ENCODE results near the gene DUS4L.
"Not testable (repeated sequence)": the region's sequence is repeated elsewhere in the genome, so short reads cannot be mapped to it uniquely, and the experiment has no call there.

DUS4L gene, protein sequence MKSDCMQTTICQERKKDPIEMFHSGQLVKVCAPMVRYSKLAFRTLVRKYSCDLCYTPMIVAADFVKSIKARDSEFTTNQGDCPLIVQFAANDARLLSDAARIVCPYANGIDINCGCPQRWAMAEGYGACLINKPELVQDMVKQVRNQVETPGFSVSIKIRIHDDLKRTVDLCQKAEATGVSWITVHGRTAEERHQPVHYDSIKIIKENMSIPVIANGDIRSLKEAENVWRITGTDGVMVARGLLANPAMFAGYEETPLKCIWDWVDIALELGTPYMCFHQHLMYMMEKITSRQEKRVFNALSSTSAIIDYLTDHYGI

DNA sequence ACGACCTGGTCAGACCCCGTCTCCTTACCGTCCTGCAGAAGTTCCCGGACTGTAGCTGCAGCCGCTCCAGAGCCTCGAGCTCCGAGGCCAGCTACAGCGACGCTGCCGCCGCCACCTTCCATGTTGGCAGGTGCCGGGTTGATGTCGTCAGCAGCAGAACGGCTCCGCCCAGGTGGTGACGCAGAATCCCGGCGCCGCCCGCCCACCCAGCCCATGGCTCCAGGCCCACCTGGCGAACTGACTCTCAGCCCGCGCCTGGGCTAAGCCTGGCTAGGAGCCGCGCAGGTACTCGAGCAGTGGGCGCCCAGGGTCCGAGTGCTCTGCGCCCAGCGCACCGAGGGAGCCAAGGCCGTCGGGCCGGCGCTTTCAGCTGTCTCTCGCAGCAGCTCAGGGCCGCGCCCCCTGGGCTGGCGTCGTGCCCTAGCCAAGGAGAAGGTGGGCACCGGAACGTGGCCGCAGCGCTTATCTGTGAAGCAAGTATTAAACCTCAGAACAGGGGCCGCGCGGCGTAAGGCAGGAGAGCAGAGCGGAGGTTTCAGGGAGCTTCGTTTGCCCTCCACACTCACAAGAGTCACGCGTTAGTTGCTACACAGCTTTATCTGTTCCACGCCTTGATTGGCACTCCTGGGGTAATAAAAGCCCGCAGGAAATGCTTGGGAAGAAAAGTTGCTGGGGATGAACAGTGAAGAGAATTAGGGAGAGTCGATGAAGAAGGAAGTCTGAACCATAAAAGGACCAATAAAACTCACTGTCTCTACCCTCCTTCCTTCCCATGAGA is at the start of gene DUS4L, which contains the start of gene COG5:
Gene DUS4L, plus strand, starts transcription at position 197 of the 778 bp plus-strand sequence. CDS start 3,100 bp downstream, outside the sequence.
Gene COG5, minus strand, starts transcription at position 146 of the 778 bp plus-strand sequence. Its CDS starts 24 bp downstream, at position 122.
- peak; percentile 81 for DNase-seq

DNA sequence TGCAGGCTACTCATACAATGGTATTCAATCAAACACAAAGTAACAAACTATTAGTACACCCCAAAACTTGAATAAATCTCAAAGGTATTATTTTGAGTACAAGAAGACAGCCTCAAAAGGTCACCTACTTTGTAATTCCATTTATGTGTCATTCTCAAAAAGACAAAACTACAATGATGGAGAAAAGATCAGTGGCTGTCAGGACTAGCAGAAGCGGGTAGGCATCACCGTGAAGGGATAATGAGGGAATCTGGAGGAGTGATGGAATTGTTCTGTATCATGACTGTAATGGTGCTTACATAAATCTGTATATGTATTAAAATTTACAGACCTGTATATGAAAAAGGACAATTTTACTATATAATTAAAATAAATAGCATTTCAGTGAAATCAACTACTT is 37.1 kb upstream of the DUS4L start:
- DNase-seq = no peak

DNA sequence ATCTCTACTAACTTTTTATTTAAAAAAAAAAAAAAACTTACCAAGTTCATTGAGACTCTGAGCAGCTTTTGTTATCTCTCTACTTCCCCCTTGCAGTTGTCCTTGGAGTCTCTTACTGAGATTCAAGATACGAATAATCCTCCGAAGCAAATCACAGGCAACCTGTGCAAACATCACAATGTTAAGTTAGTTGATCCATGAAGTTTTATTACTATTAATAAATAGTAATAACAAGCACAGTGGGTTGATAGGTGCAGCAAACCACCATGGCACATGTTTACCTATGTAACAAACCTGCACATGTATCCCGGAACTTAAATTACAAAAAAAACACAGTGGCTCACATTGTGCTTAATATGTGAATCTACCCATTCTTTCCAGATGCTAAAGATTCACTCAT is 36.6 kb upstream of the DUS4L start:
- no peak for DNase-seq

DNA sequence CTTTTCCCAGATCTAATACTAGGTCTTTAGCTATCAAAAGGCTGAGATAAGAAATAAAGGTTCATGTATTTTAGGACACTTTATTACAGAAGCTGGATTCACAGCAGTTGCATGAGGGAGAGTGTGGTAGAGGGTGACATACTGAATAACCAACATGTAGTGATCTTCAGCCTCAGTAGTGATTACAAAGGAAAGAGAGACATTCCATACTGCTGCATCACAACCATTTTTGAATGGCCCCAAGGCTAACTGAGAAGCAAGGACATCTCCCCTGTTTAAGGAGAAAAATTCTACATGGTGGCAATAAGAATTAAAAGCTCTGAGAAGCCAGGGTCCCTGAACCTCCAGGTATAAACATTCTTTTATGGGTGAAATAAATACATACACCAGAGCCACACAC is 35.3 kb upstream of the DUS4L start:
- DNase-seq = no peak

DNA sequence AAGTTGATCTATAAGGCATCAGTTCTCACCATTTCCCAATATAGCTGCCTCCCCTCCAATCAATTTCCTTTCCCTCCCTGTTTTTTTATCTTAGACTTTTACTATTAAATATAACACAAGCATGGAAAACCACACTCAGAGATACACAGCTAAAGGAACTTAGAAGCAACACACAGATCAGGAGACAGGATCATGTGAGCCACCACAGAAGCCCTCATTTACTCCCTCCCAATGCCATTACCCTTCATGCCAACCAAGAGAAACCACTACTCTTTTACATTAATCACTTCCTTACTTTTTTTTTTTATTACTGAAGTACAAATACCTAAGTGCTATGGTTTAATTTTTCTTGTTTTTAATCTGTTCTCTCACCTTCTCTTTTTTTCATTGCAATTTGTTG is 33.0 kb upstream of the DUS4L start:
- no peak for DNase-seq

DNA sequence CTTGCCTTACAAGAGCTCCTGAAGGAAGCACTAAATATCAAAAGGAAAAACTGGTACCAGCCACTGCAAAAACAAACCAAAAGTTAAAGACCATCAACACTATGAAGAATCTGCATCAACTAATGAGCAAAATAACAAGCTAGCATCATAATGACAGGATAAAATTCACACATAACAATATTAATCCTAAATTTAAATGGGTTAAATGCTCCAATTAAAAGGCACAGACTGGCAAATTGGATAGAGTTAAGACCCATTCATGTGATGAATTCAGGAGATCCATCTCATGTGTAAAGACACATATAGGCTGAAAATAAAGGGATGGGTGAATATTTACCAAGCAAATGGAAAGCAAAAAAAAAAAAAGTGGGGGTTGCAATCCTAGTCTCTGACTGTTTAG is 29.6 kb upstream of the DUS4L start:
- DNase-seq = no peak

DNA sequence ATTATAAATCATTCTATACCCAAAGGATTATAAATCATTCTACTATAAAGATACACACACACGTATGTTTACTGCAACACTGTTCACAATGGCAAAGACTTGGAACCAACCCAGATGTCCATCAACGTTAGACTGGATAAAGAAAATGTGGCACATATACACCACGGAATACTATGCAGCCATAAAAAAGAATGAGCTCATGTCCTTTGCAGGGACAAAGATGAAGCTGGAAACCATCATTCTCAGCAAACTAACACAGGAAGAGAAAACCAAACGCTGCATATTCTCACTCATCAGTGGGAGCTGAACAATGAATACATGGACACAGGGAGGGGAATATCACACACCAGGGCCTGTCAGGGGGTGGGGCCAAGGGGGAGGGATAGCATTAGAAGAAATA is 26.5 kb upstream of the DUS4L start:
- not testable (repeated sequence) for DNase-seq

DNA sequence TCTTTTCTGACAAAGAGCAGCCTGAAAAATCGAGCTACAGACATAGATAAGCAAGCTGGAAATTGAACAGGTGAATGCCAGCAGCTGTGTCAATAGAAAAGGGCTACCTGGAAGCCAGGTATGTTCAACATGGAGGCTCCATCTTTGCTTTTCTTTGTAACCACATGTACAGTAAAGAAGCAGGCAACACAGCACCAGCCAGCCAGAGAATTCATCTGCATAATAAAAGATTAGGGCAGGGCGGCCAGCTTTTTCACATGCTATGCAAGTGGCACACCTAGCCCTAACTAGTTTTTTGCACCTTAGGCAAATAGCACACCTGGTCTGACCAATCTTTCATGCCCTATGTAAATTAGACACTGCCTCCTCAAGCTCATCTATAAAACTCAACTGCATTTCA is 25.8 kb upstream of the DUS4L start:
- no peak for DNase-seq

DNA sequence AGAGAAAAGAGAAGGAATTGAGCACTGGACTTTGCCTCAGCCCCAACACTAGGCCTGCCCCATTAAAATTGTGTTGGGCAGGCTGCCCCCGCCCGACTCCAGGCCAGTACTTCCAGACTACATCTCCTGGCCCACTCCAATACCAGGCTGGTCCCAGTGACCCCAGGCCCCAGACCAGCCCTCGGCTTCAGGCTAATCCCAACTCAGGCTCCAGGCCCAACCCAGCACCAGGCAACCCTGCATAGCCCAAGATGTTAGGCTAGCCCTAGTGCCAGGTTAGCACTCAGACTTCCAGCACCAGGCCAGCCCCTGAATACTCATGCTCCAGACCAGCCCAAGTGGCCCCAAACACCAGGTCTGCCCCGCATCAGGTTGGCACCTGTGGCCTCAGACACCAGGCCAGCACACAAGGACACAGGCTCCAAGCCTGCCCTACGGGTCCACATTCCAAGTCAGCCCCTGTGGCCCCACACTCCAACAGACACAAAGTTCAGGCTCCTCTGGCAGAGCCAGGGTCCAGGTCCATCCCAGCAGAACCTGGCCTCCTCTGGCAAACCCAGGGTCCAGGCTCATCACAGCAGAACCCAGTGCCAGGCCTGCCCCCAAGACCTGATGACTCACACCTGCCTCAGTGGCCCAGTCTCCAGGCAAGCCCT is 20.3 kb upstream of the DUS4L start:
- DNase-seq = no peak

DNA sequence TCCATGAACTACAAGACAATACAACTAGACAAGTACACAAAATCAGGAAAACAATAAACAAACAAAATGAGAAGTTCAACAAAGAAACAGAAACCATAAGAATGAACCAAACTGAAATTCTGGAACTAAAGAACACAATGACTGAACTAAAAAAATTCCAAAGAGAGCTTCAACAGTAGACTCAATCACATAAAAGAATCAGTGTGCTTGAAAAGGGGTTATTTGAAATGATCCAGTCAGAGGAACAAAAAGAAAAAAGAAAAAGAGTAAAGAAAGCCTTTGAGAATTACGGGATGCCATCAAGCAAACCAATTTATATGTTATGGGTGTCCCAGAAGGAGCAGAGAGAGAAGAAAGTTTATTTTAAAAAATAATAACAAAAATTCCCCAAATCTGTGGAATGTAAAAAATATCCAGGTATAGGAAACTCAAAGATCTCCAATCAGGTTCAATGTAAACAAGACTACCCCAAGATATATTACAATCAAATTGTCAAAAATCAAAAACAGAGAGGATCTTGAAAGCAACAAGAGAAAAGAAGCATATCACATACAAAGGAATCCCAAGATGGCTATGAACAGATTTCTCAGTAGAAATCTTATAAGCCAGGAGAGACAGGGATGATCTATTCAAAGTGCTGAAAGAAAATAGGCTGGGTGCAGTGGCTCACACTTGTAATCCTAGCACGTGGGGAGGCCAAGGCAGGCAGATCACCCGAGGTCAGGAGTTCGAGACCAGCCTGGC is 18.8 kb upstream of the DUS4L start:
- no peak for DNase-seq

DNA sequence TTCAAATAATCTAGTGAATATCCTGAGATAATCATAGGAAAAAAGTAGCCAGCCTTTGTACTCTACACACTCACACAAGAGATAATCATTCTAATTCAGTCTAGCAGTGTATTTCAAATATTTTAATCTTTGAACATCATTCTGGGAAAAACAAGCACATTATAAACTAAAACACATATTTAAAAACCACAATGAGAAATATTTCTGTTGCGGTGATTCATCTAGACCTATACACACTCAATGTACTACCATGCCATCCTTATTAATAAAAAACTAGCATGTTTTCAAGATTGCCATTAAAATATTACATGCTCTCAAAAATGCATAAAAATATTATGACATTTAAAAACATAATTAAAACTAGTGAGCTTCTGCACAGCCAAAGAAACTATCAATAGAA is 11.8 kb upstream of the DUS4L start:
- DNase-seq = no peak

DNA sequence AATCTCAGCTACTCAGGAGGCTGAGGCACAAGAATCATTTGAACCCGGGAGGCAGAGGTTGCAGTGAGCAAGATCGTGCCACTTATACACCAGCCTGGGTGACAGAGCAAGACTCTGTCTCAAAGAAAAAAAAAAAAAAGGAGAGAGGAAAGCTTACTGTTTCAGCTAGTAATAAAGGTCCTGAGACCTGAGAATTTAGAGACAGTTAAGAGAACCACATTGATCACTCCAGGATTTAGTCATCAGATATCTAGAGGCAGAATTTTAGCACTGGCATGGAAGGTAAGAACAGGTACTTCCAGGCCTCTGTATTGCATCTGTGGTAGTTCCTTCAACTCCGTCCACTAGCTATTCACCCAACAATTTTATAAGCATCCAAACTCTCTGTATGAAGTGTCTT is 7.9 kb upstream of the DUS4L start:
- DNase-seq = no peak

DNA sequence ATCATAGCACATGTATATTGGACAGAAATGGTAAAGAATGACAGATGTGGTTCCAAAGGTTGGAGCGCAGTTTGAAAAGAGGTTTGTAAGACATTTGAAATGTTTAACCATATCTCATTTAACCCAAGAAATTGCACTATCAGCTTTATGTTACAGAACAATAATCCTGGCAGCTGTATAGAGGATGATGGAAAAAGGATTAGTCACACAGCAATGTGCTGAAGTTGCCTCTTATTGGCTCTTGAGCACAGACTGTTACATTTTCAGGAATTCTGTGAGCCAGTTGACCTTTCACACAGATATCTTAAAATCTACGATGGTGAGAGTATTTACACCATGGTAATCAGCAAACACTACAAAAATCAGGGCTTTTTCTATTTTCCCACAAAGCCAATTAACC is 3.9 kb upstream of the DUS4L start:
- DNase-seq = no peak

DNA sequence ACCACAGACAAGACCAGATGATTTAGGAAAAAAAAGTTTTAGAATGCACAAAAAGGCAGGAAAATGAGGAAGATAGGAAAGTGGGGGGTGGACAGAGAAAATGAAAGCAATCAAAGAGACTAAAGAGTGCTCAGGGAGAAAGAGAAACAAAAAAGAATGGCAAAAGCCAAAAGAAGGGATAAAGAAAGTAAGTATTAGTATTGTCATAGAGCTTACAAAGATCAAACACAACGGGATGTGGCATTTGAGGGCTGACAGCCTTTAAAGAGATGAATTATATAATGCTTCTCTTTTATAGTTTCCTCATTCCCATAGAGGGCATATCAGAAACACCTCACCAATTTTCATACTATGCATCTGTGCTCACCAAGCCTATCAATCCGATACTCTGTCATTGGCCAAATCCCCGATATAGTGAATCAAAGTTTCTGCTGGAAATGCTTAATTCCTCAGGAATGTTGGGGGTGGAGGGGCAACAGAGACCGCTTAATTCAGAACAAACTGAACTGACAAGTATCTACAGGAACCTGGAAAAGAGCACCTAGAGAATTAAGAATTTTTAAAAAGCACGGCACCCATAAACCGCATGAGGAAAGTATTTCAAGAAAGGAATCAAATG is 2.8 kb upstream of the DUS4L start:
- DNase-seq = no peak

DNA sequence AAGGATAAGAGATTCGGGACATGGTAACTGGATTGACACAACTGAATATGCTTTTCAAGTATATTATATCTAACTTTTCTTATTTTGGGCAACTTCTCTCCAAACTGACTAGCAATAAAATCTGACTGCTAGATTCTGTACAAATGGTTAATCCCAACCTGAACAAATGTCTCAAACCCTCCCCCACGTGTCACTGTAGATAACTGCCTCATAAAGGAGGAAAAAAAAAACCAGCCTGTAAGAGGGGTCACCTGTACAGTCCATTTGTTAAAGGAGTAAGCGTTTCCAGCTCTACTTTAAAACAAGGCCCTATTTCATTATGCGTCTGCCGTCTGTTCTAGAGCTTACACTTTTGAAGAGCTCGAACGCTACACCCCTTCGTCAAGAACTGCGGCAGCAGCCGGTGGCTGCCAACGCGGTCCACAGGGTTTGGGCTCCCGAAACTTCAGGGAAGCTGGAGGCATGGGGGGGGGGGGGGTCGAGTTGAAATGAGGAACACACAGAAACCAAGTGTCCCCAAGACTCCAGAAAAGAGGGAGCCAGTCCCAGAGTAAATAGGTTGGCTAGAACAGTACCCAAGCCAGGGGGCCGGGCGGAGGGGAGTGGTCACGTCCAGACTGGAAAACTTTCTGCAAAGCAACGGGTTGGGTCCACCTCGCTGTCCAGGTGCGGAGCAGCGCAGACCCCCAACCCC is 543 bp upstream of the DUS4L start:
- peak; percentile 8 for DNase-seq

DNA sequence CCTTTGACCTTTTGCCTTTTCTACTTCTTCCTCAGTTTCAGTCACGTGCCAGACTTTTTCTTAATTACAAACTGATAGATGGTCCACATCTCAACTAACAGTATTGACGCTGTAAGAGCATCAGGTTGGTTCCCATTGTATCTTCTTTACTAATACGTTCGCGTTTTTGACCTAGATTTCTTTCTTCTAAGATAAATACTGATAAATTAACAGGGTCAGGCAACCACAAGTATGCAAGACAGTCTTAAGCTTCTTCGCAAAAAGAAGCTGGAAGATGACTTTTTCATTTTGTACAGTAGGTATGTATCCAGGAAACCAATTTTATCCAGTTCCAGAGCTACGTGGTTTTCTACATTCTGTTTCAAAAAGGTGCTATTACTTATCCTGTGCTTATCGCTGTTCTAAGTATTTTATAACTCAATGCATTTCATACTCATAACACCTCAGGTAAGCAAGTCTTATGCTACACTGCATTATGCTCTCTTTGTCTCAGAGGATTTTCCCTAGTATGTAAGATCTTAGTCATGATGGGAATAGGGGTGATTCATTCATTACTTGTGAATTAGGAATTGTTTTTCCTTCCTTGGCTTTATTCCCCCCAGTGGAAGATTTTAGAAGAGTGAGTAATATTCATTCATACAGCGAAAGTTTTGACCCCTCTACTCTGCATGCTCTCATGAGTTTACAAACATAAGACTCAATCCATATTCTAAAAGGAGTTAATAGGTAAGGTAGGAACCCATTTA is 955 bp downstream of the DUS4L start:
- no peak for DNase-seq

DNA sequence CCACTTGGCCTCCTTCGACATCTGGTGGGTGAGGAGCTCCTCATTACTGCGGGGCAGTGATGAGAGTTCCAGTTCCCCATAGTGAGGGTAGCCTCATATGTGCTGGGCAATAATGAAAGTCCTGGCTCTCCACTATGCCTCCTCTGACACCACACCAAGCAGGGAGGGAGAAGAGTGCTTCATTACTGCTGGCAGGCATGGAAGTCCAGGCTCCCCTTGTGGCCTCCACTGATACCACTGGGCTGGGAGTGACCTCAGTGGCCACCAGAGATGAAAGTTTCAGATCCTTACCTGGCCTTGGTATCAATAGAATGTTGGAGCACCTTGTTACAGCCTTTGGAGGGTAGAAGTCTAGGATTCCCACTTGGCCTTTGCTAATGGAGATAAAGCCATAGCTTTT is 6.5 kb downstream of the DUS4L start:
- DNase-seq = no peak

DNA sequence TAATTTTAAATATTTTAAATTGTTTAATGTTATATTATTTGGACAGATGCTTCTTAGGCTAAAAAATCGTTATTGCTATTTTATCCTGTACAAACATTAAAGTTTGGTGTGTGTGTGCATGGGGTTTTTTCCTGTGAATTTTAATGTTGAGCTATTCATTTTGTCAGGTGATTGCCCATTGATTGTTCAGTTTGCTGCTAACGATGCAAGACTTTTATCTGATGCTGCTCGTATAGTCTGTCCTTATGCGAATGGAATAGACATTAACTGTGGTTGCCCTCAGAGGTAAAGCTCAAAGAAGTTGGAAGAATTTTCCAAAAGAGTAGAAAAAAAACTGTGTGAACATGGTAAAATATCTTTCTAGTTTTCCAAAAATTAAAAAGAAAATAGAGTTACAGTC is 9.8 kb downstream of the DUS4L start:
- DNase-seq = no peak

DNA sequence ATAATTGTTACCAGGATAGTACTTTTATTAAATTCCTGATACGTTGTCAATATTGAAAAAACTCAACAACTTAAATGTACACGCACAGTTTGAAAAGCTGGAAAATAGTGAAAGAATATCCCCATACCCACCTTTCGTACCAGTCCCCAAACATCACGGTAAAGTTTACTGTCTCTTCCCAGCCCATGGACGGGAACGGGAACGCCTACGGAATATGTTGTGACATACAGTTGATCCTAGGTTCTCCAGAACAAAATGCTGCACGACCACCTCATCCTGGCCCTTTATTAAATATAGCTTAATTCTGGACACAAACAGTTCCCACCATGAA is 15.7 kb downstream of the DUS4L start:
- no peak for DNase-seq

DNA sequence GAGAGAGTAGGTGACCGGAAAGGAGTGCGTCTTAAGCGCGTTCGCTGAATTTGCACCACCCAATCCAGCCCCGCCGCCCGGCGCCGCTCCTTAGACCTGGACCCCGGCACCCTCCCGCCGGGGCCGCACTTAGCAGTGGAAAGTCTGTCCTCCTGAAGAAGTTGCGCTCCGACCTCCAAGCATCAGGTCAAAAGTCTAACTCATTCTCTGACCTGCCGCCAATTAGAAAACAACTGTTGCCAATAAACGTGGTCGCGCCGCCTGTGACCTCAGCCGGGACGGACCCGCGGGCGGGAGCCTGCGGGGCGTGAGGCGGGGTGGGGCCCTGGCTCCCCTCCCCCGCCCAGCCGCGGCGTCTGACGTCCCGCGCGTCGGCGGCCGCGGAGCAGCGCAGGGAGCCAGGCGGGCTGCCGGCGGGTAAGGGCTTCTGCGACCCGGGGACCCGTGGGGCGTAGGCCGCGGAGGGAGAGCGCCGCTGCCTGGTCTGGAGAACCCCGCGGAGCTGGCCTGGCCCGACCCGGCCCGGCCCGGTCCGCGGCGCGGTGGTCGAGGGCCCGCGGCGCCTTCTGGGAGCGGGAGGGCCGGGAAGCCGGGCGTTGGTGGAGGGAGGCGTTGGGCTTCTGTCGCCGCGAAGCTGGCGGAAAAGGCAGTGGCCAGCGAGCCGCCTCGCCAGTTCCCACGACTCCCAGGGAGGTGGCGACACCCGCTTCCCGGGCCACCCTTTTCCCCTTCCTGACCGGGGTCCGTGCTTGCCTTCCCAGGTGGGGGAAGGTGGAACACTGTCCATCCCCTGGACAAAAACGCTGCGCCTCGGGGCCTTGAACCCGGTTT is 16.3 kb downstream of the DUS4L start, which contains the start of gene BCAP29:
Gene BCAP29, plus strand, starts transcription at position 362 of the 831 bp plus-strand sequence. CDS start 527 bp downstream, outside the sequence.
- DNase-seq = peak; percentile 70

All from CD4-positive, alpha-beta T cell treated with Interferon gamma for 1 hour (primary cell).